Peyer's patch (tissue), 4 donors: Measurements from ENCODE around the gene CAMK1.

Source experiments
- CTCF ChIP-seq, 6 experiments: fragments of 450-650 bp in 4 of 6; fragments of 200-600 bp in 2 of 6; sonication (generic) in 1 of 6; IDR thresholded peaks; one replicate each; pipeline ENCODE4 v1.5.1; 2017 to 2019; ENCODE audit warnings: antibody characterized with exemption in 6 of 6, mild to moderate bottlenecking in 3 of 6, moderate library complexity in 1 of 6
- POLR2A ChIP-seq, 2 donors: fragments of 450-650 bp; IDR thresholded peaks; one replicate each; pipeline ENCODE4 v1.5.1; 2017; ENCODE audit warnings: antibody characterized with exemption in 2 of 2, mild to moderate bottlenecking in 2 of 2, moderate library complexity in 2 of 2

DNA sequence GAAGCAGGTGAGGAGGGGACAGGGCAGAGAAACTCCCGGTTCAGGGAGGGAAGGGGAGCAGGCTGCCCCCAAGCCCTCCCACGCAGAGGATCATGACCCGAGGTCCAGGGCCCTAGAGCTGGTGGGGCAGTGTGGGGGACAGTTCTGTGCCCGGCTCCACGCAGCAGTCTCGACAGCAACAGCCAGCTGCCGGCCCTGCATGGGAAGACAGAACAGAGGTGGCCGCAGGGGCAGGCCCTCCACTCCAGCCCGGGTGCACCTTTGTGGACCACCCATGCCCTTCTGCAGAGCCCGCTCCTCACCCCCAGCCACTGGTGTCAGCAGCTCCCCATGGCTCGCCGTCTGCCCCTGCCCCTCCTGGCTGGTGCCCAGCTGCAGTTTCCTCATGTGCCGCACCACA lies 12.3 kb downstream of the CAMK1 start:
- TF ChIP-seq CTCF (IDR thresholded peaks at IDR 0.05): no peak
- no peak for TF ChIP-seq POLR2A (IDR thresholded peaks at IDR 0.05)
